Umbilical cord (tissue), 2 donors: Measurements from ENCODE around the gene FOXO3. TPM values are rescaled to one million over a fixed set of nuclear protein-coding genes. Genes with fewer than 3 reads are reported as not detected.

Source experiments
- DNase-seq: peaks from one replicate; pipeline ENCODE4 v3.0.0-alpha.2; 2015; ENCODE audit warnings: low spot score
- total RNA-seq: library from RNA; depleted of rRNA; stranded (reverse); fragments of >200 nt; gene quantifications from one replicate; pipeline ENCODE4 v1.2.3, GENCODE V29; 2014; ENCODE audit warnings: low replicate concordance; ENCODE audit not compliant: insufficient read depth

Gene FOXO3
- total RNA-seq, 1 donor from 2014 or later, result 52.0 TPM

- DNase-seq, result no peak
These were observed 66.1 kb downstream of the FOXO3 start for GRCh38 chr6:108626777-108627176.

- DNase-seq, result peak; percentile 47
These were observed 67.2 kb downstream of the FOXO3 start for GRCh38 chr6:108627692-108628550.

GRCh38 chr6:108630050-108630714 lies 69.5 kb downstream of the FOXO3 start:
- no peak for DNase-seq

GRCh38 chr6:108632441-108632840 lies 71.7 kb downstream of the FOXO3 start:
- no peak for DNase-seq

- DNase-seq, result no peak
These were observed 72.7 kb downstream of the FOXO3 start for GRCh38 chr6:108633436-108633835.

GRCh38 chr6:108635505-108636226 lies 74.9 kb downstream of the FOXO3 start:
- DNase-seq, result no peak

- DNase-seq, result no peak
These were observed 77.2 kb downstream of the FOXO3 start for GRCh38 chr6:108637963-108638362.

GRCh38 chr6:108638993-108639392 lies 78.3 kb downstream of the FOXO3 start:
- DNase-seq, result no peak

- DNase-seq, result no peak
These were observed 79.4 kb downstream of the FOXO3 start for GRCh38 chr6:108640104-108640503.

- DNase-seq, result no peak
These were observed 82.5 kb downstream of the FOXO3 start for GRCh38 chr6:108643184-108643583.

GRCh38 chr6:108644252-108644651 lies 83.5 kb downstream of the FOXO3 start:
- no peak for DNase-seq

GRCh38 chr6:108648191-108648590 lies 87.5 kb downstream of the FOXO3 start:
- no peak for DNase-seq

- DNase-seq, result peak; percentile 21
These were observed 89.6 kb downstream of the FOXO3 start for GRCh38 chr6:108650325-108650724.

GRCh38 chr6:108650781-108651180 lies 90.1 kb downstream of the FOXO3 start:
- DNase-seq, result no peak

- peak; percentile 83 for DNase-seq
These were observed 90.9 kb downstream of the FOXO3 start for GRCh38 chr6:108651340-108652227.

GRCh38 chr6:108652375-108652774 lies 91.7 kb downstream of the FOXO3 start:
- DNase-seq, result no peak

- DNase-seq, result peak; percentile 24
These were observed 93.2 kb downstream of the FOXO3 start for GRCh38 chr6:108653949-108654348.

- no peak for DNase-seq
These were observed 93.9 kb downstream of the FOXO3 start for GRCh38 chr6:108654465-108655106.

GRCh38 chr6:108655806-108656651 lies 95.3 kb downstream of the FOXO3 start:
- peak; percentile 68 for DNase-seq

GRCh38 chr6:108656836-108657235 lies 96.1 kb downstream of the FOXO3 start:
- DNase-seq, result no peak
